Glomerular endothelial cell (primary cell): Measurements from ENCODE around the gene MRPL4. TPM values are rescaled to one million over a fixed set of nuclear protein-coding genes. Genes with fewer than 3 reads are reported as not detected.

ENCODE experiments used
- DNase-seq: peaks from one replicate; pipeline ENCODE4 v3.0.0-alpha.2; 2011; ENCODE audit warnings: low read depth, low spot score; ENCODE audit errors: extremely low read depth
- total RNA-seq: library from RNA; depleted of rRNA; stranded (reverse); fragments of >200 nt; gene quantifications from 2 replicates; pipeline ENCODE4 v1.2.3, GENCODE V29; 2015

Gene MRPL4
- total RNA-seq, 1 donor from 2014 or later: 68.0 TPM

DNA sequence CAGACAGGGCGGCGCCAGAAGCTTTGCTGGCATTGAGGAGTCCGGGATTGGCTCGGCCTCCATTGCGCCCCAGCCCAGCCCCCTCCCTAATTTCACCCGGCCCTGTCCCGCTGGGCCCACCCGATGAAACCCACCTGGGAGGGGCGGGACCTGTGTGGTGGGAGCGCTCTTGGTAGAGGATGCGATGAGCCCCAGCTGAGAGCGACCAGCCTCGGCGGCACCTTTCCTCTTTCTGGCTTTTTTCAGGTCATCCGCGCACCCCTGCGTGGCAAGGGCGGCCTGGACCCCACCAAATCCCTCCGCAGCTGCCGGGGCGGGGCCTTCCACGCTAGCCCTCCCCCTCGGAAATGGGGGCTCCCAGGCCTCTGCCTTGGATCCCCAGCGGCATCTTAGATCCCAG, 57.4 kb downstream of the MRPL4 start, which contains the start of gene ZGLP1:
ZGLP1 (minus strand) TSS at position 393 of the 400 bp plus-strand sequence.
- no peak for DNase-seq

Other genes starting within 250 kb of the MRPL4 start
- 2.0 and 2.6 TPM in 2 replicates for gene COL5A3, start 241.7 kb upstream of the MRPL4 start, total RNA-seq
- gene RDH8, start 238.7 kb upstream of the MRPL4 start, total RNA-seq: not detected in 2 replicates
- gene SHFL, start 165.9 kb upstream of the MRPL4 start, total RNA-seq: 51.5 and 55.7 TPM in 2 replicates
- gene ANGPTL6, start 149.5 kb upstream of the MRPL4 start, total RNA-seq: 0.29 and 1.4 TPM in 2 replicates
- gene PPAN, start 145.9 kb upstream of the MRPL4 start, total RNA-seq: 31.2 and 39.6 TPM in 2 replicates
- gene P2RY11, start 140.5 kb upstream of the MRPL4 start, total RNA-seq: 4.1 and 11.1 TPM in 2 replicates
- 235 and 275 TPM in 2 replicates for gene EIF3G, start 132.3 kb upstream of the MRPL4 start, total RNA-seq
- gene DNMT1, start 57.3 kb upstream of the MRPL4 start, total RNA-seq: 40.0 and 83.9 TPM in 2 replicates
- gene S1PR2, start 20.9 kb upstream of the MRPL4 start, total RNA-seq: 1.8 and 3.4 TPM in 2 replicates
- gene ICAM1, start 18.9 kb downstream of the MRPL4 start, total RNA-seq: 139 and 564 TPM in 2 replicates
- 1.8 TPM in 1 of 2 replicates, not detected in the other for gene ICAM4, start 34.7 kb downstream of the MRPL4 start, total RNA-seq
- gene ICAM5, start 37.7 kb downstream of the MRPL4 start, total RNA-seq: 0.06 TPM in 1 of 2 replicates, not detected in the other
- 0.39 and 1.3 TPM in 2 replicates for gene ZGLP1, start 57.6 kb downstream of the MRPL4 start, total RNA-seq
- 19.0 and 20.8 TPM in 2 replicates for gene FDX2, start 63.8 kb downstream of the MRPL4 start, total RNA-seq
- 37.4 and 68.2 TPM in 2 replicates for gene RAVER1, start 81.3 kb downstream of the MRPL4 start, total RNA-seq
- gene ICAM3, start 87.4 kb downstream of the MRPL4 start, total RNA-seq: 9.3 and 11.3 TPM in 2 replicates
- gene TYK2, start 128.4 kb downstream of the MRPL4 start, total RNA-seq: 83.1 and 178 TPM in 2 replicates
- gene CDC37, start 151.3 kb downstream of the MRPL4 start, total RNA-seq: 276 and 332 TPM in 2 replicates
- 4.8 and 5.3 TPM in 2 replicates for gene PDE4A, start 168.3 kb downstream of the MRPL4 start, total RNA-seq